HG03439 (cell line): ENCODE measurements around the gene CTNND2.
"Not testable (repeated sequence)": the region's sequence is repeated elsewhere in the genome, so short reads cannot be mapped to it uniquely, and the experiment has no call there.

ENCODE experiments used
- ATAC-seq: cut with Tn5 transposase; IDR thresholded peaks from one replicate; pipeline ENCODE4 v1.9.1; 2021; ENCODE audit warnings: mild to moderate bottlenecking, moderate library complexity; ENCODE audit not compliant: unreplicated experiment

CTNND2 gene

DNA sequence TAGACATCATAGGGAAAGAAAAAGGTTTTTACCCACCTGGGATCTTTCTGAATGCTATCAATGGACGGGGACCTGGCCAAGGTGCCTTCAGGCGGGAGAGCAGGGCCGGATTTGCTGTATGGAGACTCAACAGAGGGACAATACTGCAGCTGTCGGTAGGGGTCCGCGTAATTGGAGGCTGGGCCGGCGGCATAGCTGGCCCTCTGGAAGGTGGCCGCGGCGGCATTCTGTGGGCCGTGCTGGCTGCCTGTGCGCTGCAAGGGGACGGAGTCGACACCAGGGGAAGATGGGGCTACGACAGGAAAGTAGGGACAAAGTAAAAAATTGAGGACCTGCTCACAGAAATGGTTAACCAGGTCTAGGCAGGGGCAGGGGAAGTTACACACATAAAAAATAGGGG, 557.9 kb downstream of the CTNND2 start:
- ATAC-seq, result no peak

DNA sequence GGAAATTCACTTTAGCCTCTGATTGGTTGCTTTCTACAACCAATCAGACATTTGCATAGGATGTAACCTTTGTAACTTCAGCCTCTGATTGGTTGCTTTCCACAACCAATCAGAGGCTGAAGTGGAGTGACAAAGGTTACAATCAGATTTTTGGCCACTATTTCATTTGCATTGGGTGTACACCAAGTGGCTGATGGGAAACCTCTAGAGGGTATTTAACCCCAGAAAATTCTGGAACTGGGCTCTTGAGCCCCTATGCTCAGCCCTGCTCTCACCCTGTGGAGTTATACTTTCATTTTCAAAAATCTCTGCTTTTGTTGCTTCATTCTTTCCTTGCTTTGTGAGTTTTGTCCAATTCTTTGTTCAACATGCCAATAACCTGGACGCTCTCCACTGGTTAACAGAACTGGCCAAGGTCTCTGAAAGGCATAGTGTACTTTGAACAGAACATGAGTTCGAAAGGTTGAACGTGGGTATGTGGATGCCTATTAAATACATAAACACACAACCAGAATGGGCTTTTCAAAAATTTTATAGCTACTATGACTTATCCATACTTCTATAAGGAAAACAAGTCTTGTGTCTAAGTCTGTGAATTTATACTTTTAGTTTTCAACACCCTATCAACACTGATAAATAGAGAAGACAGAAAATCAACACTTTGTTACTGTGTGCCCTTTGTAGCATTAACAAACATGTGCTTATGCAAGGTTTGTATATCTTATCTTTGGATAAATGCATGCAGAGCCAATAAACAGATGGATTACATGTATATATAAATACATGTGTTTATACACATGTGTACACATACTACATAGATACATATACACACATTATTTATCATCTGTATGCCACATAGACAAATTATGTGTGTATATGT, 568.1 kb downstream of the CTNND2 start:
- no peak for ATAC-seq

DNA sequence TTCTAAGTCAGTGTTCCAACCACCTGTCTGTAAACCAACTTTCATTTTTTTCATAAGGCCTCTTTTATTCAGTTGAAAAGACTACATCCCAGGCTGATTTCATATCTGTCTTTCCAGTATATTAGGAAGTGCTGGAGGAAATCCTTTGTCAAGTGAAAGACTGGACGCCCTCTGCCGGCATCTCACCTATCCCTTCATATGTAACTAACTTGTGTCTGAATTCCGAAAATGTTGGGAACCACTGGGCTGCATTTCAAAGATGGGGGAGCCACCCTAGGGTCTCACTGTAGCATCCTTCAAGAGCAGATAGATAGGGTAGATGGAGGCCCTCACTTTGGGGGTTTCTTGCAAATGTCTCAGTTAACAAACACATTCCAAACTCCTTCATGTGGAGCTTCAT, 569.8 kb downstream of the CTNND2 start:
- no peak for ATAC-seq

- ATAC-seq, result no peak
These were observed 574.6 kb downstream of the CTNND2 start for GRCh38 chr5:11329679-11330078.

- ATAC-seq, result no peak
These were observed 579.5 kb downstream of the CTNND2 start for GRCh38 chr5:11324521-11325289.

DNA sequence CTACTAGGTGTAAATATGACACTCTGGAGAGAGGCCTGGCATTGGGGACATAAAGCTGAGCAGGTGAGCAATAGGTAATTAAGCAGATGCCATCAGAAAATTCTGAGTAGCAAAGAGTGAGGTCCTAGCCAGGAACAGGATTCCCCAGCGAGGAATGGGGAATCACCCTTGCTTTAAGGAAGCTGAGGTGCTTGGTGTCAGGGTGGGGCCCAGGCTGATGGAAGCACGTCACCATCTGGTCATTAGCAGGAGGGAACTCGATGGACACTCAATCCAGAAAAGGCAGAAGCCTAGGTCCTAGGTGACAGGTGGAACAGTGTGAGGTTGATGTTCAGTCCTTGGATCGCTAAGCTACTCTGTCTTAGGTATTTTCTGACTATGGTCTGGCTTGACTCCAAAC, 580.5 kb downstream of the CTNND2 start:
- ATAC-seq, result no peak

GRCh38 chr5:11322133-11322532, 582.1 kb downstream of the CTNND2 start:
- no peak for ATAC-seq

GRCh38 chr5:11319836-11320580, 584.2 kb downstream of the CTNND2 start:
- no peak for ATAC-seq

- ATAC-seq, result not testable (repeated sequence)
These were observed 590.6 kb downstream of the CTNND2 start for GRCh38 chr5:11313694-11314093.

- ATAC-seq, result no peak
These were observed 592.5 kb downstream of the CTNND2 start for GRCh38 chr5:11311731-11312130.

- ATAC-seq, result no peak
These were observed 593.0 kb downstream of the CTNND2 start for GRCh38 chr5:11311272-11311671.

- ATAC-seq, result no peak
These were observed 594.1 kb downstream of the CTNND2 start for GRCh38 chr5:11310158-11310557.

- ATAC-seq, result no peak
These were observed 597.9 kb downstream of the CTNND2 start for GRCh38 chr5:11306365-11306764.

DNA sequence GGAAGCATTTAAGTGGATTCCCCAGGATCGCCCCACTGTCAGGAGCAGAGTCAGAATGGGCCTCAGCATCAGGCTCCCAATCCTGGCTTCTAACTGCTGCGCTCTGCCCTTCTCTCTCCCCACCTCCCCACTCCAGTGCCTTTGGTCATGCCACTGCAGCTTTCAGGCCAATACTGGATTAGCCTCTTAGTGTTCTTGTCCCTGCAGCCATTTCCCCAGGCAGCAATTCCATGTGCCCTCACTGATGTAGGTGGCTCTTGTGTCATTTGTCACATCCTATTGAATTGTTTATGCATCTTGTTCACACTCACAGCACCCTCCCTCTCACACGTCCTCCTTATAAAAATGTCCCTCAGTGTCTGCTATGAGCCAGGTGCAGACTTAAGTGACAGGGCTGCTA, 599.0 kb downstream of the CTNND2 start:
- ATAC-seq, result no peak

GRCh38 chr5:11304641-11305040, 599.6 kb downstream of the CTNND2 start:
- ATAC-seq, result no peak

DNA sequence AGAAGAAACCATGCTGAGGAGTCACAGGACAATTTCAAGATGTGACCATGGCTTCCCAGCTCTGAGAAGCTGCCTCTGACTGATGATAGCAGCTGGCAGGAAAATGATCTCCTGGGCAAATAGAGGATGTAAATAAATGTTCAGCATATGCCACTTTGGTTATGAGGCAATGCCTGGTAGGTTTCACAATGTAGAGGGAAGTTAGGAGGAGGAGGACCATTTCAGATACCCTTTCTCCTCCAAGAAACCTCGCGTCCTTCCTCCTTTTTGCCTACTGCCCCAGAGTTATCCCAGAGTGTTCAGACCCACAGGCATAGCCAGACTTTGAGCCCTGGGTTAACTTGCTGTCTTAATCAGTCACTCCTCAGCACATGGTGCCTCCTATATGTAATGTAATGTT, 601.6 kb downstream of the CTNND2 start:
- ATAC-seq, result no peak

GRCh38 chr5:11301171-11301570, 603.1 kb downstream of the CTNND2 start:
- no peak for ATAC-seq

GRCh38 chr5:11300736-11301135, 603.5 kb downstream of the CTNND2 start:
- ATAC-seq, result no peak

DNA sequence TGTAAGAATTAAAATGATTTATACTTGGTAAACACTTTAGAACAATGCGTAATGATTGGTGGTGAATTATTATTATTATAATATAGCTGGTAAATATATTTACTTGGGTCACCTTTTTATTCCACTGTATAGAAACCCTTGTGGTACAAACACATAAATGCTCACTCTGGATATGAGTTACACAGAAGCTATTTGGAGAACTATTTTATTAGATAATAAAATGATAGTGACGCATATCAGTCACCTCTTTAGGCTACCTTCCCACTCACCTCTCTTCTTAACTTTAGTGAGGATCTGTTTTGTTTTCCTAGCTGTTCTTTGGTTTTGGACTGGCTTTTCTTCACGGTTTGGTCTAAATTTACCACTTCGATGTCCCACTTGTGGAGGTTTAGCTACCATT, 605.4 kb downstream of the CTNND2 start:
- ATAC-seq, result no peak

GRCh38 chr5:11293523-11293922, 610.7 kb downstream of the CTNND2 start:
- no peak for ATAC-seq

DNA sequence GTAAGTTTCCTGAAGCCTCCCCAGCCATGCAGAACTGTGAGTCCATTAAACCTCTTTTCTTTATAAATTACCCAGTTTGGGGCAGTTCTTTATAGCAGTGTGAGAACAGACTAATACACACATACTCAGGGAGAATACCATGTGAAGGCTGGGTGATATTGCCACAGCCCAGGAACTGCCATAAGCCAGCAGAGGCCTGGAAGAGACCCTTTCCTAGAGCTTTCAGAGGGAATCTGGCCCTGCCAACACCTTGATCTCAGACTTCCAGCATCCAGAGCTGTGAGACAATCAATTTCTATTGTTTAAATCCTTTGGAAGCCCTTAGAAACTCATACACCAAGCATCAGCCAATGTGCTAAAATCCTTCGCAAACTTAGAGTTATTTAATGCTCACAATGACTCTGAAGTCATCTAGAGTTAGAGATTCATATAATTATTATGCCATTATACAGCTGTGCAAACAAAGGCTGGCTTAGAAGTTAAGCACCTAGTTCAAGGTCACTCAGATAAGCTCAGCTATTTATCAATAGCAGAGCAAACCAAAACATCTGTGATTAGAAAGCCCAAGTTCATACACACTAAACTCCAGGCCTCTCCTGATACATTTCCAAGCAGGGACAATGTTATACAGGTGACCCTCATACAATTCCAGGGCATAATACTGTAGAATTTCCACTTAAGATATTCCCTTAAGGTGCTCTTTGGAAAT, 611.4 kb downstream of the CTNND2 start:
- ATAC-seq, result no peak
